ENCODE results near the gene CHRNB1. TPM values are rescaled to one million over a fixed set of nuclear protein-coding genes. Genes with fewer than 3 reads are reported as not detected.
A peak's percentile ranks its signal among the peaks of the same experiment; 100 is the strongest.

Gene CHRNB1
- total and polyA plus RNA-seq, 11 donors = 8.2 to 27.3 (median 11.2) TPM

DNA sequence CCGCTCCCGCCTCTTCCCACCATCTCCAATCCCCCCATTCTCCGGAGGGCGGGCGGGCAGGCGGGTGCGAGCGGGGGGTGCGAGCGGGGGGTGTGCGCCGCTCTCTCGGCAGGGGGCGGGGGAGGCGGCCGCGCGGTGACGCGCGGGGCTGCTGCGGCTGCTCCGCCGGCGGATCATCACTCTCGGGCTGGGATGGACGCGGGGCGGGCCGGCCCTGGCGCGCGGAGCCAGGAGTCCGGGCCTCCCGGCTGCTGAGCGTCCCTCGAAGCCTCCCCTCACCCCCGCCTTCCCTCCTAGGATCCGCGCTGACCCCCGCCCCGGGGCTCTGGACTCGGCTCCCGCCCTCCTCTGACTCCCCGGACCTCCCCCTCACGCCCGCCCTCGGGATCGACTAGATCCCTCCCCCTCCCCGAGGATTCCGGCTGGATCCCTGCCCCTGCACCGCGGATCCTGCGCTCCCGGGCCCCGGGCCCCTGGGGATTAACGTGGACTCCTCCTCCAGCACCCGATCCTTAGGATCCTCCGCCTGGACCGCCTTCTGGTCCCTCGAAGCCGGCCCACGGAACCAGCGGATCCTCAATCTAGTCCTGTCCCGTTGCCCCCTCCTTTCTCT lies 40.0 kb upstream of the CHRNB1 start:
- peak in 1 of 2 donors; percentile 42 for TF ChIP-seq POLR2A (IDR thresholded peaks at IDR 0.05)
- TF ChIP-seq, protein P1, sequence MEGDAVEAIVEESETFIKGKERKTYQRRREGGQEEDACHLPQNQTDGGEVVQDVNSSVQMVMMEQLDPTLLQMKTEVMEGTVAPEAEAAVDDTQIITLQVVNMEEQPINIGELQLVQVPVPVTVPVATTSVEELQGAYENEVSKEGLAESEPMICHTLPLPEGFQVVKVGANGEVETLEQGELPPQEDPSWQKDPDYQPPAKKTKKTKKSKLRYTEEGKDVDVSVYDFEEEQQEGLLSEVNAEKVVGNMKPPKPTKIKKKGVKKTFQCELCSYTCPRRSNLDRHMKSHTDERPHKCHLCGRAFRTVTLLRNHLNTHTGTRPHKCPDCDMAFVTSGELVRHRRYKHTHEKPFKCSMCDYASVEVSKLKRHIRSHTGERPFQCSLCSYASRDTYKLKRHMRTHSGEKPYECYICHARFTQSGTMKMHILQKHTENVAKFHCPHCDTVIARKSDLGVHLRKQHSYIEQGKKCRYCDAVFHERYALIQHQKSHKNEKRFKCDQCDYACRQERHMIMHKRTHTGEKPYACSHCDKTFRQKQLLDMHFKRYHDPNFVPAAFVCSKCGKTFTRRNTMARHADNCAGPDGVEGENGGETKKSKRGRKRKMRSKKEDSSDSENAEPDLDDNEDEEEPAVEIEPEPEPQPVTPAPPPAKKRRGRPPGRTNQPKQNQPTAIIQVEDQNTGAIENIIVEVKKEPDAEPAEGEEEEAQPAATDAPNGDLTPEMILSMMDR (IDR thresholded peaks at IDR 0.05) = peak in 4 of 12 donors; percentile 11 to 30 (median 17)
- H3K27me3 ChIP-seq = peaks cover 0 to 5% (median 0%) of the 10 kb centered on the region in 9 donors
- peaks cover 5 to 34% (median 17%) of the 10 kb centered on the region in 12 donors for H3K4me1 ChIP-seq
- intact Hi-C loops (cut with DNase I) = loop anchor here in 6 of 10 donors (1.0 to 5.0 kb wide), 7 partner anchors 11 to 156 kb away; partner anchors contain the start of genes POLR2A (in 3 of the 6), KCTD11 (in 2 of the 6), TMEM102 (in 2 of the 6) and FGF11 (in 1 of the 6)
- peak in 3 of 4 donors; percentile 32 to 54 (median 44) for ATAC-seq
- H3K36me3 ChIP-seq = peaks cover 0 to 16% (median 0%) of the 10 kb centered on the region in 9 donors
- no peaks in the 10 kb centered on the region for H3K9me3 ChIP-seq
- 1 to 2% (median 1%) methylated on average over 24 to 65 of the region's 65 CpGs for WGBS, 4 donors
- DNase-seq = peak; percentile 66 to 86 (median 72)
- peak overlapping the region; percentile 59 to 98 (median 90) for H3K27ac ChIP-seq
- H3K4me3 ChIP-seq = peak overlapping the region; percentile 49 to 88 (median 72)

DNA sequence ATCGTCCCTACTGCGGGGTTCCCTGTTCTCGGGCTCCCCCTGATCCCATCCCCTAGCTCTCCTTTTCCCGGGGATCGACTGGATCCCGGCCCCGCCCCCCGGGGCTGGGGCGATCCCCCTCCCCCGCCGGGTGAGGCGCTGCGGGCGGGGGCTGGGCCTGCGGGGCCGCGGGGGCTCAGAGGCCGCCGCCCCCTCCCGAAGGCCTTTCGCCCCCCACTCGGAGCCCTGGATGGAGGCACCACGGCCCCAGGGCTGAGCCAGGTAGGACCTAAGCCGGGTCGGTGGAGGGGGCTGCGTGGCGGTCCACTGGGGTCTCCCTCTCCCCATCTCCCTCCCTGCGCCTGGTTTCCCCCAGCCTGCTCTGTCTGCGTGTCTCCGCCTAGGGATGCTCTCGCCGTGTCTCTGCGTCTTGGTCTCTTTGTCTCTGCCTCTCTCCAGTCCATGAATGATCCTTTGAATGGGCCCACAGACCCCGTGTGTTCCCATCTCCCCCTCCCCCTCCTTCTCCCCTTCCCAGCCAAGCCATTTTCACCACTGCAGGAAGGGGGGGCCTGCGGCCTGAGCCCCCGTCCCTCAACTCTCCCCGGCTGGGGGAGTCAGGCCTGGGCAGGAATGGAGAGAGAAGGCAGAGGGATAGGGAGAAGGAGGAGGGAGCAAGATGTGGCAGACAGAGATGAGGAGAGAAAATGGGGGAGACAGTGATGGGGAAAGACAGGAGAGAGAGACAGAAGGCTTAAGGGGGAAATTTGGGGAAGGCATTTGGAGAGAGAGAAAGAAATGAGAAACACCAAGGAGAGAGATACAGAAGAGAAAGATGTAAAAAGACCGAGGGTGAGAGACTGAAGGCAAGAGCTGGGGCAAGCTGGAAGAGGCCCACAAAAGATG lies 39.3 kb upstream of the CHRNB1 start:
- intact Hi-C loops (cut with DNase I) = loop anchor here in 2 of 10 donors (2.0 kb wide), 1 partner anchor 29 kb away; the partner anchor contains the start of gene TMEM102 (in 2 of the 2)
- WGBS, 4 donors = 15 to 38% (median 19%) methylated on average over 8 to 38 of the region's 38 CpGs
- Histone ChIP-seq H3K4me3 (peak overlapping the region; percentile 49 to 88 (median 72)), H3K4me1 (peaks cover 5 to 34% (median 17%) of the 10 kb centered on the region in 12 donors), H3K27me3 (peaks cover 0 to 5% (median 0%) of the 10 kb centered on the region in 9 donors), H3K9me3 (no peaks in the 10 kb centered on the region), H3K27ac (peak overlapping the region; percentile 59 to 98 (median 90)), H3K36me3 (peaks cover 0 to 16% (median 0%) of the 10 kb centered on the region in 9 donors)
- ATAC-seq = no peak
- no peak for DNase-seq
- TF ChIP-seq, protein P1 (IDR thresholded peaks at IDR 0.05) = no peak
- TF ChIP-seq POLR2A (IDR thresholded peaks at IDR 0.05) = no peak

DNA sequence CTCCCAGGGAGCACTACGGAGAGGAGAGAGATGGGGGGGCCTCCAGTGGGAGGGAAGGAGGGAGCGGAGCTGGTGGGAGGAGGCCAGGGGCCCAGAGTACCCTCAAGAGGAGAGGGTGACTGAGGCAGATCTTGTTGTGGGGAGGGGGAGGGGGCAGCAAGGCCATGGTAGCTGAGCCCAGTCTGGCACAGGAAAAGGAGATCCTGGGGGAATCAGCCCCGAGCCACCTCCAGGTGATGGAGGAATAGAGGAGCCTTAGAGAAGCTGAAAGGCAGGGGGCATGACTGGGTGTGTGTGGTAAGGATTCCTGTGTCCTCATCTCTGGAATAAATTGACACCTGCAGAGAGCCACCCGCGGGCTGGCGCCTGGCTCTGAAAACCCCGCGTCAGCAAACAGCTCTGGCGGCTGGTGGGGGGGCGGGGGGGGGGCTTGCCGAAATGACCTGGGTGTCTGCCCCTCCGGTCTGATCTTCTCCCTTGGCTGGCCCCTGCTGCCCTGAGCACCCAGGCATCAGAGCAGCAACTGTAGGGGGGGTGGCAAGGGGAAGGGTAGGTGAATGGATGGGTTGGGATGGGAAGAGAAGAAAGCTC lies 38.5 kb upstream of the CHRNB1 start:
- TF ChIP-seq, protein P1 (IDR thresholded peaks at IDR 0.05) = no peak
- TF ChIP-seq POLR2A (IDR thresholded peaks at IDR 0.05) = no peak
- intact Hi-C loops (cut with DNase I) = loop anchor here in 1 of 10 donors (2.0 kb wide), 1 partner anchor 28 kb away; the partner anchor contains the start of gene TMEM102
- no peaks in the 10 kb centered on the region for H3K9me3 ChIP-seq
- DNase-seq = no peak
- peak overlapping the region in 1 of 12 donors; percentile 72 for H3K4me3 ChIP-seq
- H3K27ac ChIP-seq = peak overlapping the region in 2 of 12 donors; percentile 91 to 92
- no peak for ATAC-seq
- H3K36me3 ChIP-seq = peaks cover 0 to 16% (median 0%) of the 10 kb centered on the region in 9 donors
- H3K27me3 ChIP-seq = peaks cover 0 to 5% (median 0%) of the 10 kb centered on the region in 9 donors
- peaks cover 5 to 34% (median 17%) of the 10 kb centered on the region in 12 donors for H3K4me1 ChIP-seq
- 60 to 72% (median 64%) methylated on average over 10 to 12 of the region's 12 CpGs for WGBS, 4 donors

Measured in heart left ventricle (tissue), 16 donors.